SJSA1 (cell line): ENCODE results near the gene SCN5A. TPM values are rescaled to one million over a fixed set of nuclear protein-coding genes. Genes with fewer than 3 reads are reported as not detected.

ENCODE experiments used
- DNase-seq, 2 experiments: peaks; one replicate each; pipeline ENCODE4 v3.0.0-alpha.2; 2015 to 2020; ENCODE audit warnings: low spot score in 2 of 2, low read depth in 1 of 2
- H3K27ac ChIP-seq: fragments of 250-450 bp; sonication (Bioruptor Pico); 2 replicates; pipeline ENCODE4 v1.5.1; 2020; ENCODE audit warnings: mild to moderate bottlenecking, moderate library complexity
- H3K27me3 ChIP-seq: fragments of 250-450 bp; sonication (Bioruptor Pico); replicated peaks from 2 replicates; pipeline ENCODE4 v1.5.1; 2020; ENCODE audit warnings: mild to moderate bottlenecking, moderate library complexity
- H3K36me3 ChIP-seq: fragments of 250-450 bp; sonication (Bioruptor Pico); 2 replicates; pipeline ENCODE4 v1.5.1; 2020; ENCODE audit warnings: mild to moderate bottlenecking
- H3K4me1 ChIP-seq: fragments of 250-450 bp; sonication (Bioruptor Pico); replicated peaks from 2 replicates; pipeline ENCODE4 v1.6.1; 2021; ENCODE audit warnings: mild to moderate bottlenecking
- H3K4me3 ChIP-seq: fragments of 250-450 bp; sonication (Bioruptor Pico); 2 replicates; pipeline ENCODE4 v1.5.1; 2020; ENCODE audit warnings: mild to moderate bottlenecking
- H3K9me3 ChIP-seq: fragments of 250-450 bp; sonication (Bioruptor Pico); replicated peaks from 2 replicates; pipeline ENCODE4 v1.5.1; 2020; ENCODE audit warnings: mild to moderate bottlenecking
- total RNA-seq: library from RNA; depleted of rRNA; stranded (reverse); fragments of >200 nt; shearing (Covaris generic); gene quantifications from 2 replicates; pipeline ENCODE4 v1.2.3, GENCODE V29; 2014; rRNA removed

The SCN5A gene
- total RNA-seq, 1 experiment from 2014 or later = 1.6 TPM

DNA sequence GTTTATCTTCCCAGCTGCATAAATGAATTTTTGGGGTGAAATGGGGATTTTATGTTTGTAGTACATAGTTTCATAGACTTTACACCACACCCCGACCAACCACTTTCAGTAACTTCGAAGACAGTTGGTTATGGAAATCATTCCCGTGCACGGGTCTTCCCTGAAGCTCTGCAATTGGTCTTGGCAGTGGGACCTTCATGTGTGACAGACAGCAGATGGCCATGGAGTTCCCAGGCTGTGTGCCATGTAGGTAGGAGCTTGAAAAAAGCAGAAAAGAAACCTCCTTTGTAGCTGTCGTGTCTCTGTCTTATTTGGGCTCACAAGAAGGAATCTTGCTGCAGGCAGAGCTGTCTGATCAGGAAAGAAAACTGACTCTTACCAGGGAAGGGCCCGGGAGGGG, 127.5 kb downstream of the SCN5A start:
- Histone ChIP-seq H3K4me1 (no peaks in the 10 kb centered on the region), H3K4me3 (no peak overlapping the region), H3K27me3 (no peaks in the 10 kb centered on the region), H3K27ac (no peak overlapping the region), H3K9me3 (no peaks in the 10 kb centered on the region), H3K36me3 (peaks cover 30% of the 10 kb centered on the region)
- DNase-seq = no peak

DNA sequence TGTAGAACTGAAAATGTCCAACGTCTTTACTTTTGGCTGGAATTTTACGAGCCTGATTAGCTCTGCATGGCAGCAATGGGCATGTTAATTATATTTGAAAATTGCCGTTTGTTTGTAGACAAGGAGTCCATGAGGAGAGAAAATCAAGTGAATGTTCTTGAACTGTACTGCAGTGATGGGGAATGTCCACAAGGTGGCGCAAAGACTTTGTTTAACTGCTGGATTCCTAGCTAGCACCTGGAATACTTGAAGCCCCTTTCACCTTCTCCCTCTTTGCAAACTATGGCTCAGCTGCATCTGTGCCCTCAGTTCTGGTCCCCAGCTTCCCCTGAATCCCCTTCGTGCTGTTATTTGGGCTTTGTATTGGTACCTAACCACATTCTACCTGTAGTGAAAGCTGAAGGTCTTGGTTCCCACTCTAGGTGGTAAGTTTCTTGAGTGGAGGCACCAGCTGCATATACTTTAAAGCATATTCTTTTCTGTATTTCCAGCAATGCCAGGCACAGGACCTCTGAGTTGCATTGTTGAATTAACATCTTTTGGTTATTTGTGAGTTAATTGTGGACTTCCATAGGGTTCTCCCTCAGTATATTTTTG, 128.0 kb downstream of the SCN5A start:
- Histone ChIP-seq H3K9me3 (no peaks in the 10 kb centered on the region), H3K4me3 (no peak overlapping the region), H3K27me3 (no peaks in the 10 kb centered on the region), H3K27ac (no peak overlapping the region), H3K36me3 (peaks cover 30% of the 10 kb centered on the region), H3K4me1 (no peaks in the 10 kb centered on the region)
- DNase-seq = peak in 1 of 2 experiments; percentile 37

GRCh38 chr3:38519651-38520050, 129.8 kb downstream of the SCN5A start:
- Histone ChIP-seq H3K36me3 (peaks cover 19% of the 10 kb centered on the region), H3K4me1 (no peaks in the 10 kb centered on the region), H3K9me3 (no peaks in the 10 kb centered on the region), H3K27ac (no peak overlapping the region), H3K27me3 (no peaks in the 10 kb centered on the region), H3K4me3 (no peak overlapping the region)
- DNase-seq = no peak

- H3K9me3 ChIP-seq = no peaks in the 10 kb centered on the region
- no peaks in the 10 kb centered on the region for H3K27me3 ChIP-seq
- no peaks in the 10 kb centered on the region for H3K4me1 ChIP-seq
- no peak for DNase-seq
- no peak overlapping the region for H3K4me3 ChIP-seq
- H3K27ac ChIP-seq = no peak overlapping the region
- peaks cover 15% of the 10 kb centered on the region for H3K36me3 ChIP-seq
Observed at GRCh38 chr3:38519000-38519399, 130.5 kb downstream of the SCN5A start.

- peaks cover 10% of the 10 kb centered on the region for H3K36me3 ChIP-seq
- no peaks in the 10 kb centered on the region for H3K9me3 ChIP-seq
- no peaks in the 10 kb centered on the region for H3K27me3 ChIP-seq
- no peaks in the 10 kb centered on the region for H3K4me1 ChIP-seq
- no peak overlapping the region for H3K27ac ChIP-seq
- no peak for DNase-seq
- H3K4me3 ChIP-seq = no peak overlapping the region
Observed at GRCh38 chr3:38516669-38517068, 132.8 kb downstream of the SCN5A start.

- no peak for DNase-seq
- H3K9me3 ChIP-seq = no peaks in the 10 kb centered on the region
- H3K4me1 ChIP-seq = no peaks in the 10 kb centered on the region
- peaks cover 12% of the 10 kb centered on the region for H3K36me3 ChIP-seq
- no peak overlapping the region for H3K4me3 ChIP-seq
- H3K27ac ChIP-seq = no peak overlapping the region
- no peaks in the 10 kb centered on the region for H3K27me3 ChIP-seq
Observed at GRCh38 chr3:38515367-38515766, 134.1 kb downstream of the SCN5A start.

GRCh38 chr3:38511546-38511945, 137.9 kb downstream of the SCN5A start:
- no peaks in the 10 kb centered on the region for H3K4me1 ChIP-seq
- no peak for DNase-seq
- H3K4me3 ChIP-seq = no peak overlapping the region
- H3K27ac ChIP-seq = no peak overlapping the region
- H3K36me3 ChIP-seq = peaks cover 27% of the 10 kb centered on the region
- no peaks in the 10 kb centered on the region for H3K27me3 ChIP-seq
- H3K9me3 ChIP-seq = no peaks in the 10 kb centered on the region

DNA sequence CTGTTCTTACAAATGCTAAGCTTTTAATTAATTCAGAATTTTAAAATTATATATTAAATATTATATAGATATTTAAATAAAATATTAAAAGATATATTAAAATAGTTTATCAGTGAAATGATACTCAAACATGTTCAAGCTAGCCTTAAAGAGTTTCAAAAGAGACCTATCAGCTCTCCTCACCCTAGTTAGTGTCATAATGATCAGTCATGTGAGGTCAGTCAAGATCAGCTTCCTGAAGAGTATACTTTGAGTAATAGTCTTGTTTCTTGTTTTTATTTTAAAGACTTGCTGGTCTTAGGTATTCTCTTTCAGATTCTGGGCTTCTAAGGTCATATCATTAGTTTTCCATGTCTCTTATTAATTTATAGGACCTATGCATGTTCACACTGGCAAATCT, 138.9 kb downstream of the SCN5A start:
- no peaks in the 10 kb centered on the region for H3K4me1 ChIP-seq
- no peak overlapping the region for H3K27ac ChIP-seq
- DNase-seq = no peak
- H3K27me3 ChIP-seq = no peaks in the 10 kb centered on the region
- H3K36me3 ChIP-seq = peaks cover 30% of the 10 kb centered on the region
- H3K9me3 ChIP-seq = no peaks in the 10 kb centered on the region
- H3K4me3 ChIP-seq = no peak overlapping the region

DNA sequence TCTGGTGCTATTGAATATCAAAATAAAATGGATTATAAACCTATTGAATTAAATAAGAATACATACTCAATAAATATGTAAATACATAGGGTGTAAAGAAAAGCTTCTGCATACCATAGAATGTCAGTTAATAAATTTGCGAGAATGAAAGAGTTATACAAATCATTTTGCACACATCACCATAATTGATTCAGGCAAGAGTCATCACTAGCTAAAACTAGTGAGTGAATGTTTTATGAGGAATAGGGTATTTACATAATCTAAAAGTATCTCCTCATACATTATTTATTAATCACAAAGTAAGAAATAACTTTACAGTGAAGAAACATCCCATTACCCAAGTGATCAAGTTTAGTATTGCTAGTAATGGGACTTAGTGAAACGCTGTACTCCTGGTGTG, 139.8 kb downstream of the SCN5A start:
- Histone ChIP-seq H3K27ac (no peak overlapping the region), H3K9me3 (no peaks in the 10 kb centered on the region), H3K36me3 (peaks cover 32% of the 10 kb centered on the region), H3K4me1 (no peaks in the 10 kb centered on the region), H3K4me3 (no peak overlapping the region), H3K27me3 (no peaks in the 10 kb centered on the region)
- no peak for DNase-seq

DNA sequence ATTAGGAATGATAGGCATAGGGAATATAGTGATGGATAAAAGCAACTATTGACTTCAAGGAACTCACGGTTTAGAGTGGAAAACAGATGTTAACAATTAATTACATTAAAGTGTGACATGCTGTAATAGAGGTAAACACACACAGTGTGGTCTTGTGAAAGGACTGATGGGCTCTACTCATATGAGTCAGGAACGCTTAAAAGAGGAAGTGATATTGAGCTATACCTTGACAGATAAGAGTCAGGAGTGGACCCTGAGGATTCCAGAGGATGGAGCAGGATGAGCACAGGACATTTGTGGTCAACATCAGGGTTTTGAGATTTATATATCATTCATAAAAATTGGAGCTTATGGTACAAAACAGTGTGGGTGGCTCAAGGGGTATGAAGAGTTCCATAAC, 142.4 kb downstream of the SCN5A start:
- peaks cover 38% of the 10 kb centered on the region for H3K36me3 ChIP-seq
- H3K4me3 ChIP-seq = no peak overlapping the region
- DNase-seq = no peak
- H3K27me3 ChIP-seq = no peaks in the 10 kb centered on the region
- H3K9me3 ChIP-seq = no peaks in the 10 kb centered on the region
- H3K4me1 ChIP-seq = no peaks in the 10 kb centered on the region
- H3K27ac ChIP-seq = no peak overlapping the region

GRCh38 chr3:38500688-38501417, 148.6 kb downstream of the SCN5A start:
- Histone ChIP-seq H3K4me1 (peaks cover 1% of the 10 kb centered on the region), H3K27ac (no peak overlapping the region), H3K9me3 (no peaks in the 10 kb centered on the region), H3K27me3 (no peaks in the 10 kb centered on the region), H3K36me3 (peaks cover 50% of the 10 kb centered on the region), H3K4me3 (no peak overlapping the region)
- DNase-seq = no peak

Other genes with a start within 250 kb of the SCN5A start
- gene ACVR2B, start 195.8 kb downstream of the SCN5A start, total RNA-seq = 1.1 and 2.2 TPM in 2 replicates
- 9.0 and 11.7 TPM in 2 replicates for gene EXOG, start 153.3 kb downstream of the SCN5A start, total RNA-seq
- gene SCN10A, start 166.5 kb upstream of the SCN5A start, total RNA-seq = not detected in 2 replicates